HL-60 (cell line): ENCODE measurements around the gene GPAT3.

ENCODE experiments used
- CTCF ChIP-seq: IDR thresholded peaks from one replicate; pipeline ENCODE4 v1.5.1; 2011; ENCODE audit warnings: low read length, control low read depth, inconsistent platforms; ENCODE audit not compliant: insufficient read depth
- POLR2AphosphoS5 ChIP-seq: IDR thresholded peaks from 2 replicates; pipeline ENCODE4 v1.6.1; 2012; ENCODE audit warnings: low read depth

- TF ChIP-seq CTCF: no peak
- TF ChIP-seq POLR2AphosphoS5: no peak
Observed at GRCh38 chr4:83609365-83609764, 73.5 kb downstream of the GPAT3 start.
